ENCODE measurements around the gene PLXNC1. TPM values are rescaled to one million over a fixed set of nuclear protein-coding genes. Genes with fewer than 3 reads are reported as not detected.

PLXNC1 gene
- total RNA-seq, 2 donors from 2014 or later: 2.0 to 3.0 TPM

GRCh38 chr12:94272280-94272679 is 123.9 kb downstream of the PLXNC1 start:
- no peak overlapping the region for H3K4me3 ChIP-seq
- TF ChIP-seq, protein P1, sequence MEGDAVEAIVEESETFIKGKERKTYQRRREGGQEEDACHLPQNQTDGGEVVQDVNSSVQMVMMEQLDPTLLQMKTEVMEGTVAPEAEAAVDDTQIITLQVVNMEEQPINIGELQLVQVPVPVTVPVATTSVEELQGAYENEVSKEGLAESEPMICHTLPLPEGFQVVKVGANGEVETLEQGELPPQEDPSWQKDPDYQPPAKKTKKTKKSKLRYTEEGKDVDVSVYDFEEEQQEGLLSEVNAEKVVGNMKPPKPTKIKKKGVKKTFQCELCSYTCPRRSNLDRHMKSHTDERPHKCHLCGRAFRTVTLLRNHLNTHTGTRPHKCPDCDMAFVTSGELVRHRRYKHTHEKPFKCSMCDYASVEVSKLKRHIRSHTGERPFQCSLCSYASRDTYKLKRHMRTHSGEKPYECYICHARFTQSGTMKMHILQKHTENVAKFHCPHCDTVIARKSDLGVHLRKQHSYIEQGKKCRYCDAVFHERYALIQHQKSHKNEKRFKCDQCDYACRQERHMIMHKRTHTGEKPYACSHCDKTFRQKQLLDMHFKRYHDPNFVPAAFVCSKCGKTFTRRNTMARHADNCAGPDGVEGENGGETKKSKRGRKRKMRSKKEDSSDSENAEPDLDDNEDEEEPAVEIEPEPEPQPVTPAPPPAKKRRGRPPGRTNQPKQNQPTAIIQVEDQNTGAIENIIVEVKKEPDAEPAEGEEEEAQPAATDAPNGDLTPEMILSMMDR (IDR thresholded peaks at IDR 0.05): no peak
- DNase-seq (ENCODE audit: low spot score): no peak
- H3K9me3 ChIP-seq: no peaks in the 10 kb centered on the region
- no peaks in the 10 kb centered on the region for H3K27me3 ChIP-seq
- no peak overlapping the region for H3K27ac ChIP-seq
- no peaks in the 10 kb centered on the region for H3K36me3 ChIP-seq
- H3K4me1 ChIP-seq: peaks cover 0 to 9% of the 10 kb centered on the region in 2 donors

DNA sequence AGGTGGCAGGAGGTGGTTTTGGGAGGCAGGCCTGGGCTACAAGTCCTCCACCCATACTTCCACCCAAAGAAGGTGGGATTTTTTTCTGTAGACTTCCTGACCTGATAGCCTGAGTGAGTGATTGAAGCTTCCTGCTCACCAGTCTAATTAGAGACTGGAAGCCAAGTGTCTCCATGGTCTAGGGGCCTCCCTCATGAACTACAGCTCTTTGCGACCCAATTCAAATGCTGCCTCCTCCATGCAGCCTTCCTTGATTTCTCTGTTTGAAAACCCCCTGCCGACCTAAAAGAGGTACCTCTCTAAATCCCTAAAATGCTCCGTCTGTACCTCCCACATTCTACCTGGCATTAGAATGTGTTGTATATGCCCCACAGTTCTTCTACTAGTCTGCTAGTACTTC is 124.9 kb downstream of the PLXNC1 start:
- H3K36me3 ChIP-seq: no peaks in the 10 kb centered on the region
- TF ChIP-seq, protein P1 (IDR thresholded peaks at IDR 0.05): no peak
- H3K4me1 ChIP-seq: no peaks in the 10 kb centered on the region
- no peak for DNase-seq (ENCODE audit: low spot score)
- H3K4me3 ChIP-seq: no peak overlapping the region
- no peaks in the 10 kb centered on the region for H3K9me3 ChIP-seq
- H3K27me3 ChIP-seq: no peaks in the 10 kb centered on the region
- no peak overlapping the region for H3K27ac ChIP-seq

DNA sequence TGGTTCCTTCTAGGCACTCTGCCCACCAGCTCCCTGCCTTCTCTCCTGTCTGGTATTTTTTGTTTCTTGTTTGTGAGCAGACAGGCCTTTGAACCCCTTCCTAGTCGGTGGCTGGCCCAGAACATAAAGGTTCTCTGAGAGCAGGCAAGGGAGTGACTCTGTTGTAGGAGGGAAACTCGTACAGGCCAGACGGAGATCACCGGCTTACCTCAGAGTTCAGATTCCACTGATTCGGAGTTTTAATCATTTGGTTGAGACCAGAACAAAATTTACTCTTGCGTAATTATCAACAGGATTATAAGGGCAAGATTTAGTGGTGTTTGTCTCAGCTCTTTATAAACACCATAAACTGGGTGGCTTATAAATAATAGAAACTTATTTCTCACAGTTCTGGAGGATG is 128.3 kb downstream of the PLXNC1 start:
- Histone ChIP-seq H3K4me3 (no peak overlapping the region), H3K36me3 (no peaks in the 10 kb centered on the region), H3K27ac (no peak overlapping the region), H3K9me3 (no peaks in the 10 kb centered on the region), H3K27me3 (no peaks in the 10 kb centered on the region), H3K4me1 (no peaks in the 10 kb centered on the region)
- TF ChIP-seq, protein P1 (IDR thresholded peaks at IDR 0.05): no peak
- no peak for DNase-seq (ENCODE audit: low spot score)

GRCh38 chr12:94277426-94278000 is 129.1 kb downstream of the PLXNC1 start:
- H3K4me3 ChIP-seq: no peak overlapping the region
- no peak for DNase-seq (ENCODE audit: low spot score)
- no peaks in the 10 kb centered on the region for H3K4me1 ChIP-seq
- H3K27ac ChIP-seq: no peak overlapping the region
- H3K36me3 ChIP-seq: no peaks in the 10 kb centered on the region
- H3K9me3 ChIP-seq: no peaks in the 10 kb centered on the region
- no peaks in the 10 kb centered on the region for H3K27me3 ChIP-seq
- TF ChIP-seq, protein P1 (IDR thresholded peaks at IDR 0.05): no peak

- H3K36me3 ChIP-seq: no peaks in the 10 kb centered on the region
- H3K27ac ChIP-seq: no peak overlapping the region
- H3K4me1 ChIP-seq: no peaks in the 10 kb centered on the region
- DNase-seq (ENCODE audit: low spot score): no peak
- H3K9me3 ChIP-seq: no peaks in the 10 kb centered on the region
- TF ChIP-seq, protein P1 (IDR thresholded peaks at IDR 0.05): no peak
- no peak overlapping the region for H3K4me3 ChIP-seq
- H3K27me3 ChIP-seq: no peaks in the 10 kb centered on the region
These were observed 131.7 kb downstream of the PLXNC1 start for GRCh38 chr12:94280063-94280462.

DNA sequence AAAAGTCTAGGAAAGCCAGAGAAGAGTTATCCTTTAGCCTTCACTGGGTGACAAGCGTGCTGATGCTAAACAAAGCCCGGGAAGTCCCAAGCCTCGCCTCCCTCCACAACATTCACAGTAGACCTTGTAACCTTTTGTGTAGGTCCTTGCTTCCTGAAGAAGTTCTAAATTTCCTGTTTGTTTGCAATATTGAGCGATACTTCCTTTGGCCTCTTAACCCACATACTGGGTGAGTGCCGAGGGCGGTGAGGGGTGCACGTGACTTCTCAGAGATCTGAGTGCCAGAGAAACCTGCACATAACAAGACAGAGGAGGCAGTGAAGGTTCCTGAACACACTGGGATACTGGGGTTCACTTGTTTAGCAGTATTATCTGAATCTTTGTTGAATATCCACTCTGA is 134.3 kb downstream of the PLXNC1 start:
- Histone ChIP-seq H3K36me3 (no peaks in the 10 kb centered on the region), H3K9me3 (no peaks in the 10 kb centered on the region), H3K4me3 (no peak overlapping the region), H3K27ac (no peak overlapping the region), H3K4me1 (no peaks in the 10 kb centered on the region), H3K27me3 (no peaks in the 10 kb centered on the region)
- TF ChIP-seq, protein P1 (IDR thresholded peaks at IDR 0.05): no peak
- no peak for DNase-seq (ENCODE audit: low spot score)
